Gastroesophageal sphincter (tissue), 4 donors: ENCODE measurements around the gene OR2T33. TPM values are rescaled to one million over a fixed set of nuclear protein-coding genes. Genes with fewer than 3 reads are reported as not detected.
"Not testable (repeated sequence)": the region's sequence is repeated elsewhere in the genome, so short reads cannot be mapped to it uniquely, and the experiment has no call there.

Source experiments
- ATAC-seq: fragments of 150-250 bp; one replicate; pipeline ENCODE4 v1.9.1; 2016; ENCODE audit warnings: mild to moderate bottlenecking, moderate library complexity
- H3K27ac ChIP-seq, 4 donors: fragments of 200-600 bp; sonication (generic) in 3 of 4; 1 replicate in 3 of 4; 2 replicates in 1 of 4; pipeline ENCODE4 v1.5.1; 2016 to 2019
- H3K27me3 ChIP-seq: fragments of 200-600 bp; sonication (generic); one replicate; pipeline ENCODE4 v1.5.1; 2019
- H3K36me3 ChIP-seq, 2 donors: fragments of 200-600 bp; sonication (generic); one replicate each; pipeline ENCODE4 v1.5.1; 2019; ENCODE audit warnings: control low read depth in 1 of 2
- H3K4me1 ChIP-seq, 3 donors: fragments of 200-600 bp; sonication (generic); 1 replicate in 2 of 3; 2 replicates in 1 of 3; pipeline ENCODE4 v1.5.1; 2016 to 2019; ENCODE audit warnings: control low read depth in 2 of 3
- H3K4me3 ChIP-seq, 2 donors: fragments of 200-600 bp; sonication (generic); one replicate each; pipeline ENCODE4 v1.5.1; 2019; ENCODE audit warnings: mild to moderate bottlenecking in 1 of 2, moderate library complexity in 1 of 2
- H3K9me3 ChIP-seq, 3 donors: fragments of 200-600 bp; sonication (generic); one replicate each; pipeline ENCODE4 v1.5.1; 2017 to 2019; ENCODE audit warnings: control low read depth in 2 of 3
- CTCF ChIP-seq, 4 experiments: fragments of 200-600 bp in 2 of 4; fragments of 450-650 bp in 2 of 4; sonication (generic) in 1 of 4; IDR thresholded peaks; one replicate each; pipeline ENCODE4 v1.5.1; 2017 to 2019; ENCODE audit warnings: antibody characterized with exemption in 4 of 4, mild to moderate bottlenecking in 2 of 4, moderate library complexity in 2 of 4
- EP300 ChIP-seq: sonication (generic); formaldehyde crosslinking; IDR thresholded peaks from one replicate; pipeline ENCODE4 v1.6.1; 2017; ENCODE audit warnings: antibody characterized with exemption, mild to moderate bottlenecking
- POLR2A ChIP-seq, 2 donors: fragments of 450-650 bp; IDR thresholded peaks; one replicate each; pipeline ENCODE4 v1.6.1; 2017; ENCODE audit warnings: antibody characterized with exemption in 2 of 2, mild to moderate bottlenecking in 2 of 2, moderate library complexity in 1 of 2
- POLR2AphosphoS5 ChIP-seq: sonication (generic); formaldehyde crosslinking; IDR thresholded peaks from one replicate; pipeline ENCODE4 v1.6.1; 2017; ENCODE audit warnings: antibody characterized with exemption
- WGBS, 2 donors: methylation state at CpG; one replicate each; pipeline ENCODE4 v1.1.5; 2018; ENCODE audit warnings: low coverage in 1 of 2; 5-methylcytosine and 5-hydroxymethylcytosine counted together
- total RNA-seq, 4 donors: library from RNA; depleted of rRNA; stranded (reverse); fragments of >200 nt; gene quantifications; one replicate each; pipeline ENCODE4 v1.1.0, GENCODE V29; 2016

OR2T33 gene
- total RNA-seq, 4 donors from 2014 or later, result not detected

DNA sequence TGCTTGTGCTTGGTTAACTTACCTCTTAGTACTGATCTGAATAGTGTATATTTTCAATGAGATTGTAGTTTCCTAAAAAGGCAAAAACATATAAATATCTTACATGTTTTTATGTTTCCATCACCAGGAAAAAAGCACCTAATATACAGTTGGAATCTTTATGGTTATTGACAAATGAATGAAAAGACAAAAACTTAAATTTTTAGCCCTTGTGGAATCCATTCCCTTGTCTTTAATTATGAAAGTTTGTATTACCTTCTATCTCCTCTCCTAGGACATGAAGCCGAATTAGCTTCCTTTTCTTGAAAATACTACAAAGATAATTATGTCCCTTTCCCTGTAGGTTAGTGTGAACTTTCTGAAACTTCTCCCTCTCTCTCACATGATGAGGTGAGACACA, 25.5 kb upstream of the OR2T33 start, which contains the start of gene OR2T12:
Gene OR2T12, minus strand, starts transcription at position 101 of the 400 bp plus-strand sequence. CDS start 7,846 bp downstream, outside the sequence.
- no peak for ATAC-seq
- Histone ChIP-seq H3K4me1 (no peaks in the 10 kb centered on the region), H3K27me3 (no peaks in the 10 kb centered on the region), H3K27ac (no peak within 1 kb of the TSS), H3K4me3 (no peak within 1 kb of the TSS), H3K9me3 (no peaks in the 10 kb centered on the region), H3K36me3 (no peaks in the 10 kb centered on the region)
- 88 to 89% methylated on average over 1 of the region's 1 CpG for WGBS, 2 donors
- TF ChIP-seq EP300, result no peak
- no peak for TF ChIP-seq CTCF (IDR thresholded peaks at IDR 0.05)
- TF ChIP-seq POLR2AphosphoS5, result no peak
- no peak for TF ChIP-seq POLR2A (IDR thresholded peaks at IDR 0.05)

- no peaks in the 10 kb centered on the region for H3K9me3 ChIP-seq
- no peaks in the 10 kb centered on the region for H3K36me3 ChIP-seq
- no peaks in the 10 kb centered on the region for H3K27me3 ChIP-seq
- H3K27ac ChIP-seq, result no peak overlapping the region
- no peak for ATAC-seq
- TF ChIP-seq POLR2A (IDR thresholded peaks at IDR 0.05) (no peak), EP300 (no peak), CTCF (IDR thresholded peaks at IDR 0.05) (no peak), POLR2AphosphoS5 (no peak)
- no peak overlapping the region for H3K4me3 ChIP-seq
- WGBS, 2 donors, result 40 to 51% methylated on average over 6 of the region's 6 CpGs
- H3K4me1 ChIP-seq, result no peaks in the 10 kb centered on the region
These were observed 10.6 kb upstream of the OR2T33 start for GRCh38 chr1:248288391-248288790.

DNA sequence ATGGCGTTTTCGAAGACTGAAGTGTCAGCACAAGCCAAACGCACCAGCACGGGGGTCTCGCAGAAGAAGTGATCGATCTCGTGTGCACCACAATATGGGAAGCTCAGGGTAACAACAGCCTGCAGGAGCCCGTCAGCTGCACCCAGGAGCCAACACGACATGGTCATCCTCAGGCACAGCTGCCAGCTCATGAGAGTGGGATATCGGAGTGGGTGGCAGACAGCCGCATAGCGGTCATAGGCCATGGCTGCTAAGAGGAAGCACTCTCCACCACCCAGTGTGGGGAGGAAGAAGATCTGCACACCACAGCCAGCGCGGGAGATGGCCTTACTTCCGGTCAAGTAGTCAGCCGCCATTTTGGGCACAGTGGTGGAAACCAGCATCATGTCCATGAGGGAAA, 4.6 kb downstream of the OR2T33 start:
- H3K4me3 ChIP-seq, ATAC-seq, H3K9me3 ChIP-seq, H3K27ac ChIP-seq, H3K36me3 ChIP-seq, H3K27me3 ChIP-seq, H3K4me1 ChIP-seq: not testable (repeated sequence)
- no CpG with 5 or more reads among the region's 16 CpGs for WGBS, 2 donors

DNA sequence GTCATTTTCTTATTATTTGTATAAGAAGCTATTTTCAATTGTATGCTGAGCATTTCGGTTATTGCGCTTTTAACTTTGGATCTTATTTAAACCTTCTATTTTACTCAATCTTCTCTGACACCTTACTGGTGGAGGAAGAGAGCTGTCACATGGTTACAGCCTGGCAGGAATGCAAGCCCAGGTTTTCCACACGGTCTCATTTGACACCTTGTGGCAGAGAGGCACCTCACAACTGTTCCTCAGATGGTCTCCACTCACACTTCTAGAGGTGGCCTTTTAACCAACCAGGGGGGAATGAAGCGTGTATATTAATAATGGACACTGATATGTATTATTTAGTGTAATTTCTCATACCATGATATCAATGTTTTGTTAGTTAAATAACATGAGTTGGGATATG, 9.6 kb downstream of the OR2T33 start:
- no peaks in the 10 kb centered on the region for H3K36me3 ChIP-seq
- H3K4me1 ChIP-seq, result no peaks in the 10 kb centered on the region
- WGBS, 2 donors, result 52 to 53% methylated on average over 3 to 4 of the region's 4 CpGs
- H3K4me3 ChIP-seq, result no peak overlapping the region
- no peaks in the 10 kb centered on the region for H3K9me3 ChIP-seq
- H3K27ac ChIP-seq, result no peak overlapping the region
- no peak for ATAC-seq
- no peaks in the 10 kb centered on the region for H3K27me3 ChIP-seq
- TF ChIP-seq POLR2AphosphoS5 (no peak), EP300 (no peak), CTCF (IDR thresholded peaks at IDR 0.05) (no peak), POLR2A (IDR thresholded peaks at IDR 0.05) (no peak)

DNA sequence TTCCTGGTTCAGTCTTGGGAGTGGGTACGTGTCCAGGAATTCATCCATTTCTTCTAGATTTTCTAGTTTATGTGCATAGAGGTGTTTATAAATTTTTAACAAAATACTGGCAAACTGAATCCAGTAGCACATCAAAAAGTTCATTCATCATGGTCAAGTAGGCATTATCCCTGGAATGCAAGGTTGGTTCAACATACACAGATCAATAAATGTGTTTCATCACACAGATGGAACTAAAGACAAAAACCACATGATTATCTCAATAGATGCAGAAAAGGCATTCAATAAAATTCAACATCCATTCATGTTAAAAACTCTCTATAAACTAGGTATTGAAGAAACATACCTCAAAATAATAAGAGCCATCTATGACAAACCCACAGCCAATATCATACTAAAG, 18.5 kb downstream of the OR2T33 start:
- not testable (repeated sequence) for H3K36me3 ChIP-seq, H3K27ac ChIP-seq, H3K4me3 ChIP-seq, H3K27me3 ChIP-seq, ATAC-seq, H3K4me1 ChIP-seq
- peaks cover 0 to 19% (median 0%) of the 10 kb centered on the region in 3 donors for H3K9me3 ChIP-seq
- WGBS, 2 donors, result 67 to 78% methylated on average over 1 of the region's 1 CpG

DNA sequence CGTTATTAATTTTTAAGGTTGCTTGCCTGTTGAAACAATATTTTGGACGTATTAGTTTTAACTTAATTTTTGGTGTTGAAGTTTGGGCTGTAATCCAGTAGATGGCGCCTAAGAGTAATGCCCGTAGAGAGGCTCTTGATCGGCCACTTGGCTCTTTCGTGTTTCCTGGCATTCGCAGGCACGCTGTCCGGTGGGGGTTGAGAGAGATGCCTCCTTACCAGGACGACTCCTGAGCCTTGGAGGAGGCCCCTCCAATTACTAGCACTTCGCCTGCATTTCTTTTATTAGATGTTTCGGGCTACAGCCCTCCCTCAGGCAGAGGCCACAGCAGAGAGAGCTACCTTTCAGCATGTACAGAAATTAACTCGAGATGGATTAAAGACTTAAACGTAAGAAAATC, 34.6 kb downstream of the OR2T33 start:
- ATAC-seq, result no peak
- Histone ChIP-seq H3K4me1 (no peaks in the 10 kb centered on the region), H3K27ac (no peak overlapping the region), H3K27me3 (peaks cover 7% of the 10 kb centered on the region), H3K36me3 (no peaks in the 10 kb centered on the region), H3K4me3 (no peak overlapping the region), H3K9me3 (no peaks in the 10 kb centered on the region)
- TF ChIP-seq CTCF (IDR thresholded peaks at IDR 0.05) (peak in 2 of 4 experiments; percentile 10 to 43), POLR2A (IDR thresholded peaks at IDR 0.05) (no peak), EP300 (no peak)
- 1 to 10% methylated on average over 12 to 14 of the region's 14 CpGs for WGBS, 2 donors
